D341Med (cell line): ENCODE measurements around the gene ALOX5AP.

ENCODE experiments used
- DNase-seq: peaks from one replicate; pipeline ENCODE4 v3.0.0; 2012; ENCODE audit warnings: low spot score

ALOX5AP gene

DNA sequence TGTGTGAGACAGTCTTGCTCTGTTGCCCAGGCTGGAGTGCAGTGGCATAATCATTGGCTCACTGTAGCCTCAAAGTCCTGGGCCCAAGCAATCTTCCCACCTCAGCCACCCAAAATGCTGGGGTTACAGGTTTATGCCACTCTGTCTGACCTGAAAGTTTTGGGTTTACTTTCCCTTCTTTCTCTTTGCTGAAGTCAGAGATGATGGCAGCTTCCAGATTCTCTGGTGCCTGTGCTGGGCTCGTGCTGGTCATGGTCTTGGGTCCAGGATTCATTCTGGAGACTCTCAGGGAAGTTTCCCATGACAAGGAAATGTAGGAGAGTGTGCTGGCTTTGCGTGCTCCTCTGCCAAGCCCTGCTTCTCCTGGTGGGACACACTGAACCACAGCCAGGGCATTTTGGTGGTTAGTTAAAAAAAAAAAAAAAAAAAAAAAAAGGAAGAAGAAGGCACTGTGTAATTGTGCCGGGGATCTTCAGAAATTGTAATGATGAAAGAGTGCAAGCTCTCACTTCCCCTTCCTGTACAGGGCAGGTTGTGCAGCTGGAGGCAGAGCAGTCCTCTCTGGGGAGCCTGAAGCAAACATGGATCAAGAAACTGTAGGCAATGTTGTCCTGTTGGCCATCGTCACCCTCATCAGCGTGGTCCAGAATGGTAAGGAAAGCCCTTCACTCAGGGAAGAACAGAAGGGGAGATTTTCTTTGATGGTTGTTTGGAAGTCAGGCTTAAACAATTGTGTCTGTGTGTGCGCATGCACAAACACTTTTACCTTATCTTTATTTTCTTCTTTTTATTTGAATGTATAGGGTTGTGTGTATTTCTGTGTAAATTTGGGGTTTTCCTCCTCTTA lies at the start of gene ALOX5AP:
Gene ALOX5AP, plus strand, starts transcription at position 519 of the 847 bp plus-strand sequence. Its CDS starts 63 bp downstream, at position 582.
- DNase-seq: no peak

- DNase-seq: no peak
These were observed 49.4 kb upstream of the ALOX5AP start for GRCh38 chr13:30685987-30686386.

DNA sequence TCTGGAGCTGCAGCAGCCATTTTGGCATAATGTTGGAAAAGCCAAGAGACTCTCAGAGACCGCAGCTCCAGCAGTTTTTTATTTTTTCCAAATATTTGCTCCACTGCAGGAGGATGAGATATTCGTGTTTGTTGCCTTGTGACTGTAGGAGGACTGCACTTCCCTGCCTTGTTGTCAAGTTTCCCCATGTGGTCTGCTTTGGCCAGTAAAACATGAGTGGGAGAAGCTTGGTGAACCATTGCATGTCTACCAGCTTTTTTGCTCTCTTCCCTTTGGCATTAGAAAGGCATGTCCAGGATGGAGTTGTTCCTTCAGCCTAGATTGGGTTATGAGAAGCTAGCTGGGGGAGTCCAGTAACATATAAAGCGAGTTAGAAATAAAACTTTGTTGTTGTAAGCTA lies 47.7 kb upstream of the ALOX5AP start:
- no peak for DNase-seq

DNA sequence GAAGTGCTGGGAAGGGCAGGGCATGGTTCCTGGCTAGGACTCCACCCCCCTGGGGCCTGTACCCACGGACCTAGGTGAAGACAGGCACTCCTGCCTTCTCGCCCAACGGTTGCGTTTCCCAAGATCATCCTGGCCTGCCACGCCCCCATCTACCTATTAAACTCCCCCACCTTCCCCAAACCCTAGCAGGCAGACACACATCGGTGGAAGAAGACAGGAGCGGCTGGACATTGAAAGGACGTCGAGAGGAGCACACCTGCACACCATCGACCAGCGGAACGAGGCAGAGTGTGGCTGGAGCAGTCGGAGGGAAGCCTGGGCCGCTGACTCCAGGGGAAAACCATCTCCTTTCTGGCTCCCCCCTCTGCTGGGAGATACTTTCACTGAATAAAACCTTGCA lies 45.6 kb upstream of the ALOX5AP start:
- DNase-seq: no peak

DNA sequence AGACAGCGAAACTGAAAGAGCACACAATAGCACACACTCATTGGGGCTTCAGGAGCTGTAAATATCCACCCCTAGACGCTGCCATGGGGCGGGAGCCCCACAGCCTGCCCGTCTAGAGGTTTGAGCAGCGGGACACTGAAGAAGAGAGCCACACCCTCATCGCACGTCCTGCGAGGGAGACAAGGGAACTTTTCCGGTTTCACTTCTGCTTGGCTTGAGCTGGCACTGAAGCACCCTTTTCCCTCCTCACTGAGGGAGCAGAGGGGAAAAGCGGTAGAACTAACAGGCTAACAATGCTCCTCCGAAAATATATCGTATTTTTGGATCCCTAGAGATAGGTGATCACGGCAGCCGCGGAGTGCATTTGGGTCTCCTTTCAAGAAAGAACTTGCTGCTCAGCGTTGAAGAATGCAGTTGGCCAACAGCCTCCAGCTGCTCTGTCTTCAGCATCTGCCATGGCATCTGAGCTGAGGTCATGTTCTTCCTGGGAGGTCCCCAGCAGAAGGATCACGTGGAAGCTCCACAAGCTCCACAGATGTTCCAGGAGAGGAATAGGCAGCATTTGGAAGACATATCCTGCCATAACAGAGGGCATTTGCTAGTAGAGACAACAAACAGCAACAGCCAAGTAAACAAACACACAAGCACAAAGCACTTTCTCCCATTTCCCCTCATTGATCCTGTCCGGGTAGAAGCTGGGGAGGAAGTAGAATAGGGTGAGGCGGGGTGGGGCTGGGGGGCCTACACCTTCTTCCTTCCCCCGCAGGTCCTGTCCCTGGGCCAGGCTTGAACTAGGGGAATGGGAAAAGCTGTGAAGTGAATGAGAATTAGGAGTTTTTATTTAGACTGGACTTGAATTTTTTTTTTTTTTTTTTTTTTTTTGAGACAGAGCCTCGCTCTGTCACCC lies 44.8 kb upstream of the ALOX5AP start:
- DNase-seq: no peak

- DNase-seq: no peak
These were observed 43.2 kb upstream of the ALOX5AP start for GRCh38 chr13:30692113-30692512.

- no peak for DNase-seq
These were observed 38.8 kb upstream of the ALOX5AP start for GRCh38 chr13:30696278-30697176.

GRCh38 chr13:30697177-30697953 lies 38.0 kb upstream of the ALOX5AP start:
- DNase-seq: no peak

DNA sequence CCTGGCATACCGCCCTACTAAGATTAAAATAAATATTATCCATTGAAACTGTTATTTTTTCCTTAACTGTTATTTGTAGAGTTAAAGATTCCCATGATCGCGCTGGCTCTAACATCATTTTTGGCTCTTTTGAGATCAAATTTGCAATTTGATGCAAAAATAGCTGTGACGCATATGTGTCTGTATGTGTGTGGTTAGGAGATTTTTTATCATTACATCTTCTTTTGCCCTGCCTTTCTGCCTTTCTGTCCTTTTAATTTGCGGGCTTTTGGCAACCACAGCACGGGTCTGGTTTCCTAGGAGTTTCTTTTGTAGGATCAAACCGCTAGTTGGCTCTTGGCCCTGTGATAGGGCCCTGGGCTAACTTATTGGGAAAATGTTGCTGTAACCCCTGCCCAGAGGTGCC lies 37.3 kb upstream of the ALOX5AP start:
- DNase-seq: no peak

GRCh38 chr13:30698488-30699005 lies 36.8 kb upstream of the ALOX5AP start:
- no peak for DNase-seq

GRCh38 chr13:30700364-30700763 lies 35.0 kb upstream of the ALOX5AP start:
- no peak for DNase-seq

DNA sequence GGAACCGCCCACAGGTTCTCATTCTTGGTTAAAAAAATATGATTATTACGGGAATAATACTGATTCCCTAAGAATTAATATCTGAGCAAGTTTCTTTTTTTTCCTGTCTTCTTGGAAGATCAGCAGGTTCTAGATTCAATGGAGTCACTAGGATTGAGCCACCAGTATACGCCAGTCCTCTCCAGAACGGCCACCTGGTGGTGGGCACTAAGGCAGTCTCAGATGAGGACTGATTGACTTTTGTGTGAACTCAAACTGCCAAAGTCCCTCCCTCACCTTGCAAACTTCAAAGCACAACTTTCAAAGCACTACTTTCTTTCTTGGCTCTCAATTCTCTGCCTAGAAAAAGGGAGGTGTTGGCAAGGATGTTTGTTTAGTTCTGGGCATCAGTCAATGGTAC lies 33.3 kb upstream of the ALOX5AP start:
- no peak for DNase-seq

- DNase-seq: no peak
These were observed 30.7 kb upstream of the ALOX5AP start for GRCh38 chr13:30704596-30704995.

- no peak for DNase-seq
These were observed 29.7 kb upstream of the ALOX5AP start for GRCh38 chr13:30705680-30706079.

GRCh38 chr13:30708541-30708940 lies 26.8 kb upstream of the ALOX5AP start:
- DNase-seq: no peak

- DNase-seq: no peak
These were observed 24.9 kb upstream of the ALOX5AP start for GRCh38 chr13:30710442-30710841.

- DNase-seq: no peak
These were observed 24.0 kb upstream of the ALOX5AP start for GRCh38 chr13:30711375-30711774.

GRCh38 chr13:30711837-30712236 lies 23.5 kb upstream of the ALOX5AP start:
- DNase-seq: no peak

GRCh38 chr13:30712536-30713532 lies 22.5 kb upstream of the ALOX5AP start:
- DNase-seq: no peak
